Stimulated activated CD8-positive, alpha-beta memory T cell treated with anti-CD3 and anti-CD28 coated beads, Interleukin-2, amount 100 ng/mL, for 1 hour (primary cell): ENCODE measurements around the gene DPM3.

ENCODE experiments used
- DNase-seq, 2 donors: peaks; one replicate each; pipeline ENCODE4 v3.0.0-alpha.2; 2020; ENCODE audit warnings: low read depth in 2 of 2

Gene DPM3

DNA sequence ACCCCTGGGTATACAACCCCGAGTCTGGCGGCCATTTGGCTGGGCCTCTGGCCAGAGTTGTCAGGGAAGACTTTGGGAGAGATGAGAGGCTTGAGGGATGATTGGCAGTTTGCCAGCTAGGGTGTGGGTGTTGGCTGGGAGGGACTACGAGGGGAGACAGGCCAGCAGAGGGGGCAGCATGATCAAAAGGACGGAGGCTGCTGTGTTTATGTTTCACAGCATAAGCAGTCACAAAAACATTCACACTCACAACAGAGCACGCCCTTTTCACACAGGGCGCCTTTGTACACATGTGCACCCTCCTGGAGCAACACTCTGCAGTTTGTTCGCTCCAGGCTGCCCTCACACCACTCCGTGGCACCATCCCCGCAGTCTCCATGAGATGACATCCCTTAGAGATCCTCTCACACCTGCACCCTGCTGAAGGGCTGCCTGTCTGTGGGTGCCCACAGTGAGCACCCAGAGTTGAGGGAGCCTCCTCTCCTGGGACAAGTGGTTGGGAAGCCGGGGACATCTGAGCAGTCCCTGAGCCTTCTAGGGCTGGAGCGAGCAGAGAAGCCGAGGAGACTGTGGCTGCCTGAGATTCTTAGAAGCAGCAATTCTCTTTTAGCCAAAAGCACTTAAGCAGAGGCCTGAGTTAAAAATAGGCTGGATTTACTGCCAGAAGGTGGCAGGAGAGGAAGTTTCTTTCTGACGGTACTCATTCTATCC lies 46.3 kb downstream of the DPM3 start:
- no peak for DNase-seq

- DNase-seq = no peak
Measured at GRCh38 chr1:155092641-155093040, 47.7 kb downstream of the DPM3 start.

- DNase-seq = no peak
Measured at GRCh38 chr1:155092131-155092530, 48.2 kb downstream of the DPM3 start.

- DNase-seq = peak; percentile 60 to 64
Measured at GRCh38 chr1:155091071-155092051, 49.0 kb downstream of the DPM3 start.
